ENCODE data around the gene ERCC4.

GRCh38 chr16:13911871-13912270 is 8.1 kb upstream of the ERCC4 start:
- TF ChIP-seq, protein P1, sequence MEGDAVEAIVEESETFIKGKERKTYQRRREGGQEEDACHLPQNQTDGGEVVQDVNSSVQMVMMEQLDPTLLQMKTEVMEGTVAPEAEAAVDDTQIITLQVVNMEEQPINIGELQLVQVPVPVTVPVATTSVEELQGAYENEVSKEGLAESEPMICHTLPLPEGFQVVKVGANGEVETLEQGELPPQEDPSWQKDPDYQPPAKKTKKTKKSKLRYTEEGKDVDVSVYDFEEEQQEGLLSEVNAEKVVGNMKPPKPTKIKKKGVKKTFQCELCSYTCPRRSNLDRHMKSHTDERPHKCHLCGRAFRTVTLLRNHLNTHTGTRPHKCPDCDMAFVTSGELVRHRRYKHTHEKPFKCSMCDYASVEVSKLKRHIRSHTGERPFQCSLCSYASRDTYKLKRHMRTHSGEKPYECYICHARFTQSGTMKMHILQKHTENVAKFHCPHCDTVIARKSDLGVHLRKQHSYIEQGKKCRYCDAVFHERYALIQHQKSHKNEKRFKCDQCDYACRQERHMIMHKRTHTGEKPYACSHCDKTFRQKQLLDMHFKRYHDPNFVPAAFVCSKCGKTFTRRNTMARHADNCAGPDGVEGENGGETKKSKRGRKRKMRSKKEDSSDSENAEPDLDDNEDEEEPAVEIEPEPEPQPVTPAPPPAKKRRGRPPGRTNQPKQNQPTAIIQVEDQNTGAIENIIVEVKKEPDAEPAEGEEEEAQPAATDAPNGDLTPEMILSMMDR (IDR thresholded peaks at IDR 0.05) = no peak
- TF ChIP-seq POLR2A (IDR thresholded peaks at IDR 0.05) = no peak
